DOHH2 (cell line): Measurements from ENCODE around the gene POLA1.

Experiments
- H3F3A ChIP-seq: fragments of 200-600 bp; sonication (generic), shearing (Covaris generic); 2 replicates; pipeline ENCODE4 v1.6.0; 2016; ENCODE audit warnings: antibody characterized with exemption, mild to moderate bottlenecking; ENCODE audit not compliant: control insufficient read depth, insufficient read depth
- H3K27ac ChIP-seq: fragments of 200-600 bp; sonication (generic); 2 replicates; pipeline ENCODE4 v1.5.1; 2014; ENCODE audit warnings: low read depth, mild to moderate bottlenecking, low read length, moderate library complexity
- H3K27me3 ChIP-seq: fragments of 200-600 bp; sonication (generic); 2 replicates; pipeline ENCODE4 v1.6.1; 2014; ENCODE audit warnings: mild to moderate bottlenecking, low read length, mixed read lengths; ENCODE audit not compliant: control insufficient read depth
- H3K36me3 ChIP-seq: fragments of 200-600 bp; sonication (generic); 2 replicates; pipeline ENCODE4 v1.6.1; 2014; ENCODE audit warnings: mild to moderate bottlenecking, low read length, moderate library complexity, mixed read lengths; ENCODE audit not compliant: control insufficient read depth
- H3K4me1 ChIP-seq: fragments of 200-600 bp; sonication (generic); 2 replicates; pipeline ENCODE4 v1.6.1; 2014; ENCODE audit warnings: mild to moderate bottlenecking, low read length, mixed read lengths; ENCODE audit not compliant: control insufficient read depth
- H3K4me2 ChIP-seq: fragments of 200-600 bp; sonication (generic); 2 replicates; pipeline ENCODE4 v1.6.0; 2014; ENCODE audit warnings: mild to moderate bottlenecking, low read length, moderate library complexity
- H3K4me3 ChIP-seq: fragments of 200-600 bp; sonication (generic); 2 replicates; pipeline ENCODE4 v1.5.1; 2014; ENCODE audit warnings: mild to moderate bottlenecking, low read length, mixed read lengths
- H3K79me2 ChIP-seq: fragments of 200-600 bp; sonication (generic); 2 replicates; pipeline ENCODE4 v1.6.1; 2014; ENCODE audit warnings: mild to moderate bottlenecking, low read length, mixed read lengths; ENCODE audit not compliant: control insufficient read depth
- H3K9me2 ChIP-seq: fragments of 200-600 bp; sonication (generic); replicated peaks from 2 replicates; pipeline ENCODE4 v1.6.1; 2014; ENCODE audit warnings: mild to moderate bottlenecking, low read length, mixed read lengths; ENCODE audit not compliant: control insufficient read depth
- H3K9me3 ChIP-seq: fragments of 200-600 bp; sonication (generic); 2 replicates; pipeline ENCODE4 v1.6.1; 2014; ENCODE audit warnings: antibody characterized with exemption, low read length, mixed read lengths; ENCODE audit not compliant: control insufficient read depth, insufficient read depth
- H4K20me1 ChIP-seq: fragments of 200-600 bp; sonication (generic); 2 replicates; pipeline ENCODE4 v1.6.0; 2014; ENCODE audit warnings: low read depth, mild to moderate bottlenecking, antibody characterized with exemption, low read length, moderate library complexity; ENCODE audit not compliant: control insufficient read depth, insufficient read depth
- EZH2phosphoT487 ChIP-seq: fragments of 200-600 bp; sonication (generic); IDR thresholded peaks from 2 replicates; pipeline ENCODE4 v1.6.1; 2017; ENCODE audit warnings: borderline replicate concordance, mild to moderate bottlenecking, antibody characterized with exemption, low read length, moderate library complexity, mixed read lengths
- TF ChIP-seq, protein P1 (sequence below): fragments of 200-600 bp; sonication (generic); IDR thresholded peaks from one replicate; pipeline ENCODE4 v1.5.1; 2014; ENCODE audit warnings: antibody characterized with exemption, mild to moderate bottlenecking, low read depth, low read length; ENCODE audit not compliant: poor library complexity, severe bottlenecking

Gene POLA1

DNA sequence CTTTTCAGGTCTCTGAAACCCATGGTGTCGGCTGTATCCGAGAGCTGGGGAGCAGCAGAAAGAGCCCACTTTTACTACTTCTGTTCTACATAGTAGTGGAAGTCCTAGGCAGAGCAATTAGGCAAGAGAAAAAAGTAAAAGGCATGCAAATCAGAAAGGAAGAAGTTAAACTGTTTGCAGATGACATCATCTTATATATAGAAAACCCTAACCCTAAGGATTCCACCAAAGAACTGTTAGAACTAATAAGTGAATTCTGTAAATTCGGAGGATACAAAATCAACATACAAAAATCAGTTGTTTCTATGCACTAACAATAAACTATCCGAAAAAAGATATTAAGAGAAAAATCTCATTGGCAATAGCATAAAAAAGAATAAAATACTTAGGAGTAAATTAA lies 95.3 kb downstream of the POLA1 start:
- Histone ChIP-seq H3K4me3 (no peak overlapping the region), H3K27me3 (no peaks in the 10 kb centered on the region), H3K27ac (no peak overlapping the region), H3K79me2 (no peaks in the 10 kb centered on the region), H3K4me2 (no peak overlapping the region), H3F3A (no peaks in the 10 kb centered on the region), H3K4me1 (no peaks in the 10 kb centered on the region), H4K20me1 (no peaks in the 10 kb centered on the region), H3K36me3 (peaks cover 26% of the 10 kb centered on the region), H3K9me2 (no peaks in the 10 kb centered on the region), H3K9me3 (no peaks in the 10 kb centered on the region)
- TF ChIP-seq, protein P1, sequence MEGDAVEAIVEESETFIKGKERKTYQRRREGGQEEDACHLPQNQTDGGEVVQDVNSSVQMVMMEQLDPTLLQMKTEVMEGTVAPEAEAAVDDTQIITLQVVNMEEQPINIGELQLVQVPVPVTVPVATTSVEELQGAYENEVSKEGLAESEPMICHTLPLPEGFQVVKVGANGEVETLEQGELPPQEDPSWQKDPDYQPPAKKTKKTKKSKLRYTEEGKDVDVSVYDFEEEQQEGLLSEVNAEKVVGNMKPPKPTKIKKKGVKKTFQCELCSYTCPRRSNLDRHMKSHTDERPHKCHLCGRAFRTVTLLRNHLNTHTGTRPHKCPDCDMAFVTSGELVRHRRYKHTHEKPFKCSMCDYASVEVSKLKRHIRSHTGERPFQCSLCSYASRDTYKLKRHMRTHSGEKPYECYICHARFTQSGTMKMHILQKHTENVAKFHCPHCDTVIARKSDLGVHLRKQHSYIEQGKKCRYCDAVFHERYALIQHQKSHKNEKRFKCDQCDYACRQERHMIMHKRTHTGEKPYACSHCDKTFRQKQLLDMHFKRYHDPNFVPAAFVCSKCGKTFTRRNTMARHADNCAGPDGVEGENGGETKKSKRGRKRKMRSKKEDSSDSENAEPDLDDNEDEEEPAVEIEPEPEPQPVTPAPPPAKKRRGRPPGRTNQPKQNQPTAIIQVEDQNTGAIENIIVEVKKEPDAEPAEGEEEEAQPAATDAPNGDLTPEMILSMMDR: no peak
- TF ChIP-seq EZH2phosphoT487: no peak

DNA sequence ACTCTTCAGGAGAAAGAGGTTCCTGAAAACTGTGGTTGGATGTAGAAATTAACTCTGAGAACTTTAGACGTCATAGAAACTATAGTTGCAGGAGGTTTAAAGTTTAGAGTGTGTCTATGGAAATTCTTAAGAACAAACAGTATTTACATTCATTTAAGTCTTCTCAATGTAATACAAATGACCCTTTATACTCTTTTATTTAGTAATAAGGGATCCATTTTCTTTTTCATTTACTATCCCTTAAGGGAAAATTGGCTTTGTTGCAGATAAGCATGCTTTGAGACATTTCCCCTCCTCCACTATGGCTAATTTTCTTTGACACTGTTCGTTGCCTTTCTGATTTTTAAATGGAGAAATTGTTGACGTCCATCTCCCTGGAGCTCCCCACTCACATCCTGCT lies 96.4 kb downstream of the POLA1 start:
- no peak for TF ChIP-seq EZH2phosphoT487
- TF ChIP-seq, protein P1: no peak
- Histone ChIP-seq H3K9me3 (no peaks in the 10 kb centered on the region), H3K4me3 (no peak overlapping the region), H3K79me2 (no peaks in the 10 kb centered on the region), H4K20me1 (no peaks in the 10 kb centered on the region), H3K9me2 (no peaks in the 10 kb centered on the region), H3K27me3 (no peaks in the 10 kb centered on the region), H3K4me1 (no peaks in the 10 kb centered on the region), H3F3A (no peaks in the 10 kb centered on the region), H3K36me3 (peaks cover 26% of the 10 kb centered on the region), H3K27ac (no peak overlapping the region), H3K4me2 (no peak overlapping the region)

DNA sequence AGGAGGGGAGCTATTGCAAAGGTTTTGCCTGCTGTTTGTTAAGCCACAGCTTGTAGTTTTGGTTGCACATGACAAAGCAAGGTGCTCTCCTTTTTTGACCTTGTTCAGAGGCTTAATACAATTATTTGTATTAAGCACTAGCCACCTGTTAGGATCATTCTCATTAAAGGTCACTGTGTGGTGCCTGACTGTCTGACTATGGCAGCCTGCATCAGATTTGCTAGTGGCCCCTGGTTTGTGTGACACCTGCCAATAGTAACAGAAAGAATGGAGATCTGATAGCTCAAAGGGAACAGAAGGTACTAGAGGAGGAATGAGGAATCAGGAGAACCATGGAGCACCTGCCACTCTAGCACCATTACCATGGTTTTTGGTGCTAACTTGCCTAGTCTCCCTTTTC lies 102.5 kb downstream of the POLA1 start:
- Histone ChIP-seq H3F3A (no peaks in the 10 kb centered on the region), H3K4me2 (no peak overlapping the region), H3K27ac (no peak overlapping the region), H3K36me3 (peaks cover 37% of the 10 kb centered on the region), H3K27me3 (no peaks in the 10 kb centered on the region), H3K4me1 (no peaks in the 10 kb centered on the region), H3K9me3 (no peaks in the 10 kb centered on the region), H3K79me2 (no peaks in the 10 kb centered on the region), H3K9me2 (no peaks in the 10 kb centered on the region), H3K4me3 (no peak overlapping the region), H4K20me1 (no peaks in the 10 kb centered on the region)
- no peak for TF ChIP-seq EZH2phosphoT487
- TF ChIP-seq, protein P1: no peak

DNA sequence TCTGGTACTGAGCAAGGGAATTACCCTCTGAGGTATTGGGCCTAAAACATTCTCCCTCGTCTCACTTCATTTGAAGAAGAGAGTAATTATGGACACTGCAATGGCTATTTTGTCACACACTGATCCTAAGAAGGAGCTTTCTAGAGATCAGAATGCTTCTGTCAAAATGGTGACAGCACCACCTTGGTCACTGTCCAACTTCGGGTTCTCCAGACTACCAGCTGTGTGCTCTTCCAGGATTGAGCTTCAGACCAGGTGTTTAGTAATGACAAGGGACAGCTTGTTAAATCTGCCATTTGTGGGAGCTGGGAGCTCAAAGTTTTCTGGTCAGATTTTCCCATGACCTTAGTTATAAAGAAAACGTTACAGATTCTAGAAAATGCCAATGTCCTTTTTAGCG lies 105.4 kb downstream of the POLA1 start:
- Histone ChIP-seq H3K4me1 (no peaks in the 10 kb centered on the region), H3K9me2 (no peaks in the 10 kb centered on the region), H3K4me3 (no peak overlapping the region), H3K36me3 (peaks cover 38% of the 10 kb centered on the region), H3K79me2 (no peaks in the 10 kb centered on the region), H3K9me3 (no peaks in the 10 kb centered on the region), H3K27me3 (no peaks in the 10 kb centered on the region), H4K20me1 (no peaks in the 10 kb centered on the region), H3F3A (no peaks in the 10 kb centered on the region), H3K4me2 (no peak overlapping the region), H3K27ac (no peak overlapping the region)
- TF ChIP-seq, protein P1: no peak
- TF ChIP-seq EZH2phosphoT487: no peak
